Lower leg skin (tissue), 4 donors: ENCODE results near the gene BOLA3. TPM values are rescaled to one million over a fixed set of nuclear protein-coding genes. Genes with fewer than 3 reads are reported as not detected.

ENCODE experiments used
- DNase-seq, 2 donors: peaks; one replicate each; pipeline ENCODE4 v3.0.0-alpha.2; 2019; ENCODE audit warnings: low spot score in 2 of 2
- H3K4me3 ChIP-seq: fragments of 200-600 bp; sonication (generic); 2 replicates; pipeline ENCODE4 v1.5.1; 2017; ENCODE audit warnings: mild to moderate bottlenecking, low read depth; ENCODE audit not compliant: poor library complexity, severe bottlenecking
- POLR2A ChIP-seq, 2 donors: fragments of 450-650 bp; IDR thresholded peaks; one replicate each; pipeline ENCODE4 v1.6.1; 2016 to 2017; ENCODE audit warnings: antibody characterized with exemption in 2 of 2, mild to moderate bottlenecking in 1 of 2, moderate library complexity in 1 of 2
- WGBS, 2 donors: methylation state at CpG; one replicate each; pipeline ENCODE4 v1.1.5; 2018; 5-methylcytosine and 5-hydroxymethylcytosine counted together
- intact Hi-C: fragments of 100-400 bp; cut with DNase I; formaldehyde crosslinking; loops from one replicate; pipeline ENCODE4 v1.15.0; 2023; ENCODE audit warnings: low total_unique reads
- total RNA-seq, 4 donors: library from RNA; depleted of rRNA; stranded (reverse); fragments of >200 nt; gene quantifications; one replicate each; pipeline ENCODE4 v1.1.0, GENCODE V29; 2016
- TF ChIP-seq, protein P1 (sequence below), 3 donors: fragments of 450-650 bp; IDR thresholded peaks; one replicate each; pipeline ENCODE4 v1.5.1; 2016; ENCODE audit warnings: antibody characterized with exemption in 3 of 3, mild to moderate bottlenecking in 3 of 3, moderate library complexity in 2 of 3

Gene BOLA3
- total RNA-seq, 4 donors from 2014 or later, result 7.8 to 19.9 (median 16.6) TPM

- TF ChIP-seq, protein P1, sequence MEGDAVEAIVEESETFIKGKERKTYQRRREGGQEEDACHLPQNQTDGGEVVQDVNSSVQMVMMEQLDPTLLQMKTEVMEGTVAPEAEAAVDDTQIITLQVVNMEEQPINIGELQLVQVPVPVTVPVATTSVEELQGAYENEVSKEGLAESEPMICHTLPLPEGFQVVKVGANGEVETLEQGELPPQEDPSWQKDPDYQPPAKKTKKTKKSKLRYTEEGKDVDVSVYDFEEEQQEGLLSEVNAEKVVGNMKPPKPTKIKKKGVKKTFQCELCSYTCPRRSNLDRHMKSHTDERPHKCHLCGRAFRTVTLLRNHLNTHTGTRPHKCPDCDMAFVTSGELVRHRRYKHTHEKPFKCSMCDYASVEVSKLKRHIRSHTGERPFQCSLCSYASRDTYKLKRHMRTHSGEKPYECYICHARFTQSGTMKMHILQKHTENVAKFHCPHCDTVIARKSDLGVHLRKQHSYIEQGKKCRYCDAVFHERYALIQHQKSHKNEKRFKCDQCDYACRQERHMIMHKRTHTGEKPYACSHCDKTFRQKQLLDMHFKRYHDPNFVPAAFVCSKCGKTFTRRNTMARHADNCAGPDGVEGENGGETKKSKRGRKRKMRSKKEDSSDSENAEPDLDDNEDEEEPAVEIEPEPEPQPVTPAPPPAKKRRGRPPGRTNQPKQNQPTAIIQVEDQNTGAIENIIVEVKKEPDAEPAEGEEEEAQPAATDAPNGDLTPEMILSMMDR (IDR thresholded peaks at IDR 0.05), result no peak
- TF ChIP-seq POLR2A (IDR thresholded peaks at IDR 0.05), result no peak
- no peak for DNase-seq
- intact Hi-C loops, result no loop called here
- H3K4me3 ChIP-seq, result no peak overlapping the region
Measured at GRCh38 chr2:74119339-74119738, 28.4 kb downstream of the BOLA3 start.

GRCh38 chr2:74111380-74111779 is 36.3 kb downstream of the BOLA3 start:
- H3K4me3 ChIP-seq, result no peak overlapping the region
- no peak for TF ChIP-seq POLR2A (IDR thresholded peaks at IDR 0.05)
- TF ChIP-seq, protein P1 (IDR thresholded peaks at IDR 0.05), result no peak
- intact Hi-C loops, result no loop called here
- DNase-seq, result peak in 1 of 2 donors; percentile 10

- H3K4me3 ChIP-seq, result no peak overlapping the region
- 81 to 88% methylated on average over 3 of the region's 3 CpGs for WGBS, 2 donors
- no peak for TF ChIP-seq POLR2A (IDR thresholded peaks at IDR 0.05)
- TF ChIP-seq, protein P1 (IDR thresholded peaks at IDR 0.05), result no peak
- intact Hi-C loops, result no loop called here
- DNase-seq, result peak in 1 of 2 donors; percentile 67
Measured at GRCh38 chr2:74110537-74110936, 37.2 kb downstream of the BOLA3 start.

DNA sequence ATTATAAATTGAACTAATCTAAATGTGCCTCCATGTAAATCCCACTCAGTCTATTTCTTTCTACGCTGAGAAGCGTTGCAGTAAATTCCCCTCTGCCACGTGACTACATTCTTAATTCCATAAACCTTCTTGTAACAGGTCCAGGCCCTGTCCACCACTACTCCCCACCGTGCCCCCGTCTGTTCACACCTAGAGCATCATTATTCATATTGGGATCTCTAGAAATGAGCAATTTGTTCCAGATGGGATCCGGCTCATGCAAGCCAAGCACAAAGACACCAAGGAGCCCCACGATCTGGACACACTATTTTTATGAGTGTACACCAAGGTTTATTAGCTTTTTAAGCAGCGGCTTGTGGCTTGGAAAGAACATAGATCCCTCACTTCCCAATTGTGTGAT is 38.2 kb downstream of the BOLA3 start:
- intact Hi-C loops, result no loop called here
- 85 to 94% methylated on average over 8 of the region's 8 CpGs for WGBS, 2 donors
- DNase-seq, result peak in 1 of 2 donors; percentile 57
- TF ChIP-seq POLR2A (IDR thresholded peaks at IDR 0.05), result no peak
- TF ChIP-seq, protein P1 (IDR thresholded peaks at IDR 0.05), result no peak
- H3K4me3 ChIP-seq, result no peak overlapping the region

- WGBS, 2 donors, result 71 to 74% methylated on average over 12 of the region's 12 CpGs
- TF ChIP-seq, protein P1 (IDR thresholded peaks at IDR 0.05), result no peak
- no peak for TF ChIP-seq POLR2A (IDR thresholded peaks at IDR 0.05)
- no peak overlapping the region for H3K4me3 ChIP-seq
- no peak for DNase-seq
- intact Hi-C loops, result no loop called here
Measured at GRCh38 chr2:74107071-74107470, 40.6 kb downstream of the BOLA3 start.

DNA sequence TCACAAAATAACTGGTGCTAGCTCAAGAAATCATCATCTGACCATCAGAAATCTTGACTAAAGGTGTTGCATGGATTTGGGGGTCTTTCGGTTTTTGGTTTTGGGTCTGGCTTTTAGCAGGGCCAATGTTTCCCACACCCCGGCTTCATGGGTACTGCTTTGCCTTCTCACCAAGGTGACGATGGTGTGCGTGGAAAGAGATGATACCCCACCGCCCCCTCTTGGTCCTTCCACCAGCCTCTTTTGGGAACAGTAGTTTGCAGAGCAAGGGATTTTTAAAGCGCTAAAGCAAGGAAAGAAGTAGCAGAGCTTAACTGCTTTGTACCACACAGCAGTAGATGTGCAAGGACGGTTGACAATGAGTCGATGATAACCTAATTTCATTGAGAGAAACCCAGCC is 42.3 kb downstream of the BOLA3 start:
- 93% methylated on average over 8 of the region's 8 CpGs for WGBS, 2 donors
- no peak overlapping the region for H3K4me3 ChIP-seq
- DNase-seq, result no peak
- TF ChIP-seq, protein P1 (IDR thresholded peaks at IDR 0.05), result no peak
- no peak for TF ChIP-seq POLR2A (IDR thresholded peaks at IDR 0.05)
- intact Hi-C loops, result no loop called here
